A673 (cell line): ENCODE results near the gene CHD9.

Source experiments
- CTCF ChIP-seq: fragments of 300-800, 200-600 bp; sonication (generic); conservative IDR thresholded peaks from 2 replicates; pipeline ENCODE4 v1.5.1; 2017; ENCODE audit warnings: low read depth, mild to moderate bottlenecking, antibody characterized with exemption, low read length, moderate library complexity, mixed read lengths
- EZH2 ChIP-seq: fragments of 200-600 bp; sonication (generic); IDR thresholded peaks from 2 replicates; pipeline ENCODE4 v1.6.1; 2017; ENCODE audit warnings: borderline replicate concordance, low read depth, mild to moderate bottlenecking, mixed read lengths, antibody characterized with exemption, low read length; ENCODE audit not compliant: poor library complexity, severe bottlenecking

GRCh38 chr16:53202398-53202797 is 147.6 kb downstream of the CHD9 start:
- no peak for TF ChIP-seq CTCF
- no peak for TF ChIP-seq EZH2
